OCI-LY7 (cell line): ENCODE data around the gene INF2.

Source experiments
- CTCF ChIP-seq: fragments of 200-600 bp; sonication (generic); conservative IDR thresholded peaks from 2 replicates; pipeline ENCODE4 v1.5.1; 2014; ENCODE audit warnings: mild to moderate bottlenecking, antibody characterized with exemption, low read length, moderate library complexity, mixed read lengths
- EZH2phosphoT487 ChIP-seq: fragments of 200-600 bp; sonication (generic); IDR thresholded peaks from 2 replicates; pipeline ENCODE4 v1.6.1; 2018; ENCODE audit warnings: low read depth, borderline replicate concordance, mild to moderate bottlenecking, mixed run types, antibody characterized with exemption, low read length, moderate library complexity, mixed read lengths

- TF ChIP-seq EZH2phosphoT487, result no peak
- no peak for TF ChIP-seq CTCF
Measured at GRCh38 chr14:104734051-104734587, 44.7 kb downstream of the INF2 start.
